Vagina (tissue), 2 donors: Measurements from ENCODE around the gene B3GNT3.

Source experiments
- POLR2AphosphoS5 ChIP-seq, 2 donors: sonication (generic); formaldehyde crosslinking; IDR thresholded peaks; one replicate each; pipeline ENCODE4 v1.9.0; 2017; ENCODE audit warnings: antibody characterized with exemption in 2 of 2, mild to moderate bottlenecking in 2 of 2, low read depth in 1 of 2; ENCODE audit not compliant: insufficient read depth in 1 of 2
- TF ChIP-seq, protein P1 (sequence below), 3 experiments: fragments of 450-650 bp in 2 of 3; fragments of 200-600 bp in 1 of 3; sonication (generic) in 1 of 3; IDR thresholded peaks; one replicate each; pipeline ENCODE4 v1.5.1; 2017 to 2019; ENCODE audit warnings: antibody characterized with exemption in 3 of 3, mild to moderate bottlenecking in 2 of 3, moderate library complexity in 2 of 3

DNA sequence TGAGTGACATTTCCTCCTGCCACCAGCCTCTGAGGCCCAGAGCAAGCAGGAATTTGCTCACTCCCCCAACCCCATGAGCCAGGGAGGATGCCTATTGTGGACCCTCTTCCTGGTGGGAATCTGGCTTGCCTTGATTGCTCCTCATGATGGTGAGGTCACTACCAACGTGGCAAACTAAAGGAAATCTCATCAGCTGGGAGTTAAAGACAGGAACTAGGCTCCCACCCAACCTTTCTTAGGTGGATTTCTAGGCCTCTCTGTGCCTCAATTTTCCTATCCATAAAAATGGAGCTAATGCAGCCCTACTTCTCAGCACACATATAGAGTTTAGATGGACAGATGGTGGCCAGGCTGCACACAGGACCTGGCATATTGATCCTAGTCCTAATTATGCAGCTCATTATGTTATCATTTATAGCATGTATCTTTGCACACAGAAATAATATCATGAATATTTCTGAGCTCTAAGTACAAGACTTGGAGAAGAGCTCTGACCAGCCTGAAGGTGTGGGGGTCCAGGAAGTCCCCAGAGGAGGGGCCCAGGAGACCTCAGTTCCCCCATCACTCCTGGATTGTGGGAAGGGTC lies 2.0 kb downstream of the B3GNT3 start:
- TF ChIP-seq, protein P1, sequence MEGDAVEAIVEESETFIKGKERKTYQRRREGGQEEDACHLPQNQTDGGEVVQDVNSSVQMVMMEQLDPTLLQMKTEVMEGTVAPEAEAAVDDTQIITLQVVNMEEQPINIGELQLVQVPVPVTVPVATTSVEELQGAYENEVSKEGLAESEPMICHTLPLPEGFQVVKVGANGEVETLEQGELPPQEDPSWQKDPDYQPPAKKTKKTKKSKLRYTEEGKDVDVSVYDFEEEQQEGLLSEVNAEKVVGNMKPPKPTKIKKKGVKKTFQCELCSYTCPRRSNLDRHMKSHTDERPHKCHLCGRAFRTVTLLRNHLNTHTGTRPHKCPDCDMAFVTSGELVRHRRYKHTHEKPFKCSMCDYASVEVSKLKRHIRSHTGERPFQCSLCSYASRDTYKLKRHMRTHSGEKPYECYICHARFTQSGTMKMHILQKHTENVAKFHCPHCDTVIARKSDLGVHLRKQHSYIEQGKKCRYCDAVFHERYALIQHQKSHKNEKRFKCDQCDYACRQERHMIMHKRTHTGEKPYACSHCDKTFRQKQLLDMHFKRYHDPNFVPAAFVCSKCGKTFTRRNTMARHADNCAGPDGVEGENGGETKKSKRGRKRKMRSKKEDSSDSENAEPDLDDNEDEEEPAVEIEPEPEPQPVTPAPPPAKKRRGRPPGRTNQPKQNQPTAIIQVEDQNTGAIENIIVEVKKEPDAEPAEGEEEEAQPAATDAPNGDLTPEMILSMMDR (IDR thresholded peaks at IDR 0.05) = no peak
- no peak for TF ChIP-seq POLR2AphosphoS5 (IDR thresholded peaks at IDR 0.05; ENCODE audit: insufficient read depth in 1 of 2, low read depth in 1 of 2)
